SHP77 (cell line): ENCODE measurements around the gene ICA1.

Source experiments
- DNase-seq, 2 experiments: peaks; one replicate each; lab custom pipeline; 2025; lab: John Stamatoyannopoulos, UW

The ICA1 gene

DNA sequence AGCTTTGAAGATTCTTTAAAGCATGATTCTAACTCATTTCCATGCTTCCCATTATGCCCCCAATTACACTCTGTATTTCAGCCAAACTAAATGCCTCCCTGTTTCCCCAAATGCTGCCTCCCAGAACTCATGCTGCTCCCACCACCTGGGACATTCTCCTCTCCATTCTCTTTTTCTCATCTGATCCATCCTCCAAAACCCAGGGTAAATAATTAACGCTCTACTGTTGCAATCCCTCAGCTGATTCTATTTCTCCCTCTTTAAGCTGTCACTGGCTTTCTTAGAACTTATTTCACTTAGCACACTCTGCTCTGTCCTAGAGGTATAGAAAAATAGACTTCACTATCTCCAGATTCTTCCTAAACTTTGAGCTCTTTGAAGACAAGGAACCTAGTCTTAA is 104.7 kb downstream of the ICA1 start:
- no peak for DNase-seq

DNA sequence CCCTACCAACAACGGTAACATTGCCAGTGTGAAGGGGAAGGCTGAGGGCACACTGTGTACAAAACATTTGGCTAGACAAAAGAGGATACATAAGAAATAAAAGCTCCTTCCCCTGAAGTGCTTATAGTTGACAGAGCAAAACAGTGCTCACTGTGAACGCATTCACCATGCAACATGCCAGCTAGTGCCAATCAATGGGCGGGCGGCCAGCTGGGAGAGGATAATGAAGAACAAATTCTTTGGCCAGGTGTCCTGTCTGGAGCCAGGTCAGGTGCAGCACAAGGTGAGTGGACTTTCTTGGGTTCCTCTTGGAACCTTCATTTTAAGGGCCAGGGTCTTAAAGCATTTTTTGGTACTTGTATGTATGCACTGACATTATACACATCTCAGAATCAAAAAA is 106.1 kb downstream of the ICA1 start:
- no peak for DNase-seq

DNA sequence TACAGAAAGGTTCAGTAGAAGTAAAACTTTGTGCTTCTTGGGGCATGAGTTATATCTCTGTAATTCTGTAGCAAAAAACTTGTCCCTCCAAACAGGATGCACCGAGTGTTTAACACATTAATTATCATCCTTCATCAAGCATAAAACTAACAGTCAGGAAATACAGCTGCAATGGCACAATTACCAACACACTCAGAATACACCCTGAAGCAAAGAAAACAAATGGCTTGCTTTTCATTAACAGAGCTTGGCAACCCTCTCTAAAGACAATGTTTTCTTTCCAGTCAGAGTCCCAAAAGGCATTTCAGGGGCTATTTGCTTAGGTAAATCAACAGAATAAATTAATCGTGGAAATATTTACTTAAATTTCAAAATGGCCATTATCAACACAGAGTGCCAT is 107.7 kb downstream of the ICA1 start:
- no peak for DNase-seq

DNA sequence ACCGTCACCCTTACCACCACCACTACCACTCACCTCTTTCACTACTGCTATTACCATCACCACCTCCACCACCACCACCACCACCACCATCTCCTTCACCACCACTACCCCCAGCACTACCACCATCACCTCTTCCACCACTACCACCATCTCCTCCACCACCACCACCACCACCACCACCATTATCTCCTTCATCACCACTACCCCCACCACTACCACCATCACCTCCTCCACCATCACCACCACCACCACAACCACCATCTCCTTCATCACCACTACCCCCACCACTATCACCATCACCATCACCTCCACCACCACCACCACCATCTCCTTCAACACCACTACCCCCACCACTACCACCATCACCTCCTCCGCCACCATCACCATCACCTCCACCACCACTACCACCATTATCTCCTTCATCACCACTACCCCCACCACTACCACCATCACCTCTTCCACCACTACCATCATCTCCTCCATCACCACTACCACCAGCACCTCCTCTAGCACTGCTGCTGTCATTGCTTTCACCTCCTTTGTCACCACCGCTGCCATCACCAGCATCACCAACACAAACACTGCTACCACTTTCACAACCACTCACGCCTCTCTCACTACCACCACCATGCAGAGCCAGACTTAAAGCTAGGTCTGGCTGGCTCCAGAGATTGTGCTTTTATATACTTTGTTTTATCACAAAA is 109.3 kb downstream of the ICA1 start:
- no peak for DNase-seq

DNA sequence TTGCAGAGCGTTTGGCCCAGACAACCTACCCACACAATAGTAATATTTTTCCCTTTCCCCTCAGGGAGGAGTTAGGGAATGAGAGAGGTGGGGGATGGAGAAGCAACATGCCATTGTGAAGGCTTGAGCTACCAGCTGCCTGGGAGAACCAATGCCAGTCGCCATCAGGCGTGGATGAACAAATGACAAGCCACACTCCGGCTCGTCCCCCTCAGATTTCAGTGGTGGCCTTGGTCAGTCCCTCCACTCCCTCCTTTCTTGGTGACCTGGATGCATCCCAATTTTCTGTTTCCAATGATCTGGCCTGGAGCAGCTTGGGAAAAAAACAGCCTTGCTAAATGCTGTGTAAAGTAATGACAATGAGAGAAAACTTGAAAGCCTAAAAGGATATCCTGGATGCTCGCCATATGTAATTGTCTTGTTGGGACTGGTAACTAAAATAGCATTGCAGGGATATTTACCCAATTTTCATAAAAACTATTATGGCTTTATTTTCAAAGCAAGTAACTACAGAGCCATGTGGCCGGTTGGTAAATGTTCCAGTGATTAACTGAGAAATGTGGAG is 110.7 kb downstream of the ICA1 start:
- no peak for DNase-seq

DNA sequence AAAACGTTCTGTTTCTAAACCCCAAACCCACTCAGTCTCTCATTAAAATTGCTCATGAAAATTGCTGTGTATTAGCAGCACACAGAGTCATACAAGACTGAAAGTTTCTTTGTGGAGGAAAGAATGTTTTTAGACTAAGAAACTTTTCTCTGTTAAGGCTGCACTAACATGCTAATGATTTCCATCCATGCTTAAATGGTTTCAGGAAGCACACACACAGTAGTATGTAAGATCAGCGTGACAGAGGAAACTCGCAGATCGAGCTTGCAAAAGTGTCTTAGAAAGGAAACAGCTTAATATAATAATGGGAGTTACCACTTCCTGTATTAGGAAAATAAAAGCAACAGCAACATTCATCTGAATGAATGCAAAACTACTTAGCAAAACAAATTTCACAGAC is 112.7 kb downstream of the ICA1 start:
- DNase-seq: no peak

DNA sequence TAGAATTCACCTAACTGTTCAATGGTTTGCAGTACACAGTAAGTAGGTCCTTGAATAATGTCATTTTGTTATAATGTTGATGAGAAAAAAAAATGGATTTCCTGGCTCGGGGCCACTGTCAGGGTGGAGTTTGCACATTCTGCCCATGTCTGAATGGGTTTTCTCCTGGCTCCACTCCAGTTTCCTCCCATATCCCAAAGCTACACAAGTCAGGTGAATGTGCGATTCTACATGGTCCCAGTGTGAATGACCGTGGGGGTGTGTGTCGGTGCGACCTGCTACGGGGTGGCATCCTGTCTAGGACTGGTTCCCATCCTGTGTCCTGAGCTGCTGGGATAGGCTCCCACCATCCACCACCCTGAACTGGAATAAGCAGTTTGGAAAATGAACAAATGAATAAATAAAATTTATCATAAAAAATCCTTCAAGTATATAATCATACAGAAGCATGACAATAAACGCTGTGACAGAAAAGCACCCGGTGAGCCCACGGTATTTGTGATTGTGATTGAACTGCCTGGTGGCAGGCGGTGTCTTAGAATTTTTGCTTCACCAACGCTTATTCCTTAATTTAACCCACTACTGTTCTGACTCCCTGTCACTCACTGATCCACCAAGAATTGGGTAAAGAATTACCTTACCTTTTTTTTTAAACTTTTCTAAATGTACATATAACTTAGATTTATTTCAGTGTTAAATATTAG is 114.1 kb downstream of the ICA1 start:
- no peak for DNase-seq

DNA sequence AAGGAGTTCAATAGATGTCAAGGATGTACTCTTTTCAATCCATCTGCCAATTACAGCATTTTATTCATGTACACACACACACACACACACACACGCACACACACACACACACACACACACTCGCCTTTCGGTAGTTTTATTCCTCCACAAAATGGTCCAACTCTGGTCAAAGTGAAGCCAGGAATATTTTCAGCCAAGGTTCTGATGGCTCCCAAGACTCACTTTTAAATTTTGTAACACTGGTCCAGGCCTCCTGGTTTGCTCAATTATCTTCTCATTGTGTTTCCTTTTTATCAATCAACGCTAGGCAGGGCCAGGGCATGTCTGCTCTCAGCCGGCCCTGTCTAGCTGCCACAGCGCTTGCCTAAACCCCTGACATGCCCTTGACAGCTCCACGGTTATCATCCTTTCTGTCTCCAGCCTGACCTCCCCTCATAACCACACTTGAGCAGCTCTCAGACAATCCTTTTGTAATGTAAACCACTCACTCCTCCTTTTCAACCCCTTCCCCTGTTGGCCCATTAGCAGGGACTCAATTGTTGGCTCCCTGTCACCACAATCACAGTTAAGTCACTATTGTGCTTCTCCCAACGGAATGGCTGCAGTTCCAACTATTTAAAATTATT is 115.1 kb downstream of the ICA1 start:
- DNase-seq: no peak

DNA sequence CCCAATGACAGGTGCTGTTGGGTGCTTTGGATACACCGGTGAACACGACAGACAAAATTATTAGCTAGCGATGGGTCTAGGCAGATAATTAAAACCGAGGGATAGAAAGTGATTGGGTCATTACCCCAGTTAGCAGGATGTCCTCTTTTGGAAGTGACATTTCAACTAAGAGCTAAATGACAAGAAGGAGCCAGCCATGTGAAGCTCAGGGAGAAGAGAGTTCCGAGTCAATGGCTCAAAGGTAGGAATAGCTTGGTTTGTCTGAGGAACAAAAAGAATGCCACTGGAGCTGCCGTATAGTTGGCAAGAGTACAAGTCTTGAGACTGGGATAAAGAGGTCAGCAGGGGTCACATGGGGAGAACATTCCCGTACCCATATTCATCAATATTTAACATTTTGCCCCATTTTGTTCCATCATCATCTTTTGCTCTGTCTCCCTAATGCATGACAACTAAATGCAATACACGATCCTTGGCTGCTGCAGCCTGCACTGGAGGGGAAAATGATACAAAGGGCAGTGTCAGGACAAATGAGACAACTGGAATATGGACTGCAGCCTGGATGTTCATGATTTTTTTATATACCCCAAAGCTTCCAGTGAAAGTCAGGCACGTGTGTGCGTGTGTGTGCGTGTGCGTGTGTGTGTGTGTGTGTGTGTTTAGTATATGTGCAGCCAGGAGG is 115.7 kb downstream of the ICA1 start:
- no peak for DNase-seq

DNA sequence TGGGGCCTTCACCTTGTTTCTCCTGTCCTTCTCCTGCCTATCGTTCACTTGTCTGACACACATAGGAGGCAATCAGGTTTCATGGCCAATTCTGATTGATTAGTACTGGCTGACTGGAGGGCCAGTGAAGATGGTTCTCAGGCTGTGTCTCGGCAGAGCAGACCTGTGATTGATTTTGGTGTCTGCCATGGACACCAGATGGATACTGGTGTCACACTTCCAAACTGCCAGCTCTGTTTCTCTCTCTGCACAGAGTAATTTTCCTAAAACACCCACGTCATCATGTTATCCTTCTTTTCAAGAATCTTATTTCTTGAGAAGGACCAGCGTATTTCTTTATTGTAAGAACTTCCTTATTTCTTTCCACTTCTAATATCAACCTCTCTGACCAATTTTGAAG is 117.1 kb downstream of the ICA1 start:
- no peak for DNase-seq

DNA sequence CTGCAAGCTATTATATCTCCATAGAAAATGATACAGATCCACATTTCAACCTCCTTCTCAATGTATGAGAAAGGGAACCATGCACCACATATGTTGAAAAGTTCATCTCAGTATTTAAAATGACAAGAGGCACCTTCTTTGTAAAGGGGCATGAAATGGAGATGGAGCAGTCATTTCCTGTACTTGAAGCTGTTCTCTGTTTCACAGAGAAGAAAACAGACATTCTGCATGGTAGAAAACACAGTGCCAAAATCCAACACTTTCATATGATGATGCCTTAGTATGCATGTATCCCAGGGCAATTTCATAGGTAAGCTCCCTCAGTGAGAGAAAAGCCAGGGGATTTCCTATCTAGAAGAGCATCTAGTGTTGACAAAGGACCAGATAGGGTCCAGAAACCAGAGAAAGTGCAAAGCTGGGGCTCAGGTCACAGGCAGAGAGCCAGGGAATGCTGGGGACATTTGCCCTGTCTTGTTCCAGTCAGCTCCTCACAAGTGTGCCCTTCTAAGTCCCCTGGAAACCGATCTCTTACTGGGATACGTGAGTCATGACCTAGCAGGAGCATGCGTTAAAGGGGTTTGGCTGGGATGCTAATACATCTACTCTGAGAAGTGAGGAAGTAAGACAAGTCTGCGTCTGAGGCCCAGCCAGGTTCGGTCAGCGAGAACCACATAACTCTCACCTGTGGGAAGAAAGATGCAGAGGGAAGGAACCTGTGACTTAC is 118.7 kb downstream of the ICA1 start:
- no peak for DNase-seq

DNA sequence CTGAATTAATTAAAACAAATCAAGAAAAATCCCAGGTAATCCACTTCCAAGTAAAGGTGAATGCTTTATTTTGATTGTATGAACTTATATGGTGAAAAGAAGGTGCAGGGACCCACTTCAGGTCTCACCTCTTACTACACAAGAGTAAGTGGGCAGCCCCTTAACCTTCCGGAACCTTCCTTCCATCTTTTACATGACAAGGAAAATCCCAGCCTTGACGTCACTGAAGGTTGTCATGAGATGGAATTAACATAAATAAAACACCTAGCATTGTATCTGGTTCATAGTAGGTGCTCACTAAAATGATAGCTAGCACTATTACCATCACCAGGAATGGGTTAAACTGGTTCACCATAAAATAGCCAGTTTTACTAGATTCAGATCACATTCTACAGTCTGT is 119.5 kb downstream of the ICA1 start:
- DNase-seq: no peak

DNA sequence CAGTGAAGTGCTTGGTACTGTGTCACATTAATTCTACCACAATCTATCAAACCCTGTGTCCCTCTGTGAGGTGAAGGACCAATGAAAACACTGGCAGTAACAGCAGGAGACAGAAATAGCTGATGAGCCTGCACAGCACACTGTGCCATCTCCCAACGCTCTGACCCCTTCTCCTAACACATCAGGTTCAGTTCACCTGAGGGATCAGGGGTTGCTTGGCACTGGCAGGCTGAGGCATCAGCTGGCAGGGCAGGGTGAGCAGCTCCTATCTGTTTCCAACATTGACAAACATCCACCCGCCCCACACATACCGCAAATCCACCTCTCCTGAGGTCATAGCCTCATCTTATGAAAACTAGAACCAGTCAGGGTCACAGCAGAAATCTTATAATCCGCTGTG is 120.9 kb downstream of the ICA1 start:
- DNase-seq: no peak

DNA sequence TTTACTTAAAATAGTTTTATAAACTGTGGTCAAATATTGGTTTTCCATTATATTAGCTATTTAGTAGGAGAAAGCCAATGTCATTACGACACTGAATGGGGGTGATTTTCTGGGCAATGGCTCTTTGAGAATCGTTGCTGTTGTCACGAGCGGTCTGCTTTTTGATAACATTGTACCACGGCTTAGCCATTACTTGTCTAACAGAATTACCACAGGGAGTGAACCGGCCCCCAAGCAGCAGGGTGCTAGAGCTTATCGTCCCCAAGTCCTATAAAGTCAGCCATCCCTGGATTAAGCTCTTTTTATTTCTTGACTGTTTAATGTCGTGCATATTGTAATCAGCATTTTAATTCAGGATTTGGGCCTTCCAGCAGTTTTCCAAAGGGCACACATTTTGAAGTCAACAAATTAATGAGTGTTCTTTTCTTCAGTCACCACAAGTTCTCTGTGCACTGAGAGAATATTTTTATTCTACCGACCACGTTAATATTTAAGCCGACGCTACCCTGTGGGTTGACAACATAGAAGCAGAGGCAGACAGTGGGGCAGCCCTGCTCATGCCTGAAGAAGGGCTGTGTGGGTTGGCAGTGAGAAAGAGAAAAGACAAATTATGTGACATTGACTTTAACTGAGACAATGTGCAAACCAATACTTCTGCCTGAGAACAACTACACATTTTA is 125.8 kb downstream of the ICA1 start:
- no peak for DNase-seq

DNA sequence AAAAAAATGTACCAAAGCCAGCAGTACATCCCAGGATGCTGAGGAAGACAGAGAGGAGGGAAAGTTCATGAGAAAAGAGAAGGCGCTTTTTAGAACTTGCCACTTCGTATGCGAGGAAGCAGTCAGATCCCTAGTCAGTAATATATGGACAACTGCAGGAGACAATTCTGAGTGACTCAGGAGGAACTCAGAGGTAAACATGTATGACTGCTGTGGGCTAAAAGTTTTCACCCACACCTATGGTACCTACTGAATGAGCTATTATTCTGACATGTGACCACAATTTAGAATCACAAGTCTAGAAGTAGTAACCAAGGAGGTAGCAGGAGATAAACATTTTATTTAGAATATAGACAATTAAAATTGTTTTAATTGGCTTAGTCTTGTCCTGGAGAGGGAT is 126.5 kb downstream of the ICA1 start:
- no peak for DNase-seq

DNA sequence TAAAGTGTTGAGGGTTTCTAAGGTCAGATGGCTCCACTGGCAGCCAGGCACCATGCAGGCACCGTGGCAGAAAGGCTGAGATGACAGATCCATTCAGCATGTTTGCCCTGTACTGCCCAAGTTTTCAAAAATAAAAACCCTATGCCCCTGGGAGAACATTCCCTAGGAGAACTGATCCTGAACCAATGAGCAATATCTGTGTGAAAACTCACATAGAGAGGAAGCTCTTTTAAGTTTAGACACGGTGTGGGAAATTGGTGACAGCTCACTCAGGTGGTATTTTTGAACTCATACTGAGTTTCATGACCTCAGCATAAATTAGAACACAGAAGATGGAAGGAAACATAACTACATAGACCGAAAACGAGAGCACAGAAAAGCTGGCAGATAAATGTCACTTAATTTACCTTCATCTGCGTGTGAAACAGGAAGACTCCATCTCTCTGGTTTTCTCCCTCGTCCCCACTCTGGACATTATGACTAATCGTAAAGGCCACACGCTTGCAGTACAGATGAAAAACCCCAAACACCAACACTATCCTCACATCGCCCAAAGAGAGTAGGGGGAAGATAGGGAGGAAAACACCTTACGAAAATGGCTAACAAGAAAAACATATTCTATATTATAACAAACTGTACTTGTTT is 127.8 kb downstream of the ICA1 start:
- no peak for DNase-seq

DNA sequence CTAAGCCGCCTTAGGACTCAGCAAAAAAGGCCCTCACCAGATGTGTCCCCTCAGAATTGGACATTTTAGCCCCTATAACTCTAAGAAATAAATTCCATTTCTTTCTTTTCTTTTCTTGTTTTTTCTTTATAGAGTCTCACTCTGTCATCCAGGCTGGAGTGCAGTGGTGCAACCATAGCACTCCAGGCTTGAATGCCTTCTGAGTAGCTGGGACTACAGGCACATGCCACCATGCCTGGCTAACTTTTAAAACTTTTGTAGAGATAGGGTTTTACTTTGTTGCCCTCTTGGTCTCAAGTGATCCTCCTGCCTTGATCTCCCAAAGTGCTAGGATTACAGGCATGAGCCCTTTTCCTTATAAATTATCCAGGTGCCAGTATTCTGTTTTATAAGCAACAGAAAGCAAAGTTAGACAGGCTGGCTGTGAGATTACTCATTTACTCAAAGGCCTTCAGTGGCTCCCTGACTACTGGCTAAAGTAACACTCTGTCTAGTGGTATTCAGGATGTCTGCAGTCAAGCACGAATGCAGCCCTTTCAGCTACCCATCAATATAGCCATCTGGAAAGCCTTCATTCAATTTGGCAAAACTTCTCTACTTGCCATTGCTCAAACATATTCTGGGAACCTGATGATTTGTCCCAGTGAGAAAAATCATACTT is 128.6 kb downstream of the ICA1 start:
- DNase-seq: no peak

DNA sequence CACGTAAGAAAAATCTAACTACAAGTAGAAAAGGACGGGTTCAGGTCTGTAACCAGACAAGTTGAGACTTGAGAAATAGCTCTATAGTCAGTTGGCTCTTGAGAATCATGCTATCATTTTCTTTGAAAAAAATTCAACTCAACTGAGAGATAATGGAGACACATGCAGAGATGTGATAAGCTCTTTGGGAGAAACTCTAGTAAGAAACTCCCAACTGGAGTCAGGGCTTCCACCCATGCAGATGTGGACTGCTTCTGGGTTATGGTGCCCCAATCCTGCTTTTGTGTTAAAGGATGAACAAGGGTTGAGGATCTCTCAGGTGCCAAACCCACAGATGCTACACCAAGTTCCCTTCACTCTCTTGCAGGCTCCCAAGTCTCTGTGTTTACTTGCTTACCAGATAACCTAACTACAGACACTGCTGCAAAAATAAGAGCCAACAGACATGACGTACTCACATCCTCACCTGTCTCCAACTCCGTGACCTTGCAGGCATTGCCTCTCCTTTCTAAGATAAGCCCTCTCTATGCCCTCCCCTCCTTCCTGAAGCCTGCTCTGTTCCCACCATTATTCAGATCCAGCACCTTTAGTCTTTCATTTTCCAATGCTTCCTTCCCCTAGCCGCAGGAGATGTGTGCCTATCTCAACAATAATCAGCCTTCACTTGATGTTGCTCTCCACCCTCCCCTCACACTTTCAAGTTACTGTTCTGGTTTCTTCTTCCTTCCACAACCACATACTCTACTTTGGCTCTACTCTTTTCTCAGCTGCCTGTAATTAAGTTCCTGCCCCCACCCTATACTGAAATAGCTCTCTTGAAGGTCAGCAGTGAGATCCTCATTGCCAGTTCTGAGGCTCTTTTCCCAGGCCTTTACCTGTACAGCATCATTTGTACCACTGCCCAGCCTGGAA is 130.0 kb downstream of the ICA1 start:
- DNase-seq: no peak

DNA sequence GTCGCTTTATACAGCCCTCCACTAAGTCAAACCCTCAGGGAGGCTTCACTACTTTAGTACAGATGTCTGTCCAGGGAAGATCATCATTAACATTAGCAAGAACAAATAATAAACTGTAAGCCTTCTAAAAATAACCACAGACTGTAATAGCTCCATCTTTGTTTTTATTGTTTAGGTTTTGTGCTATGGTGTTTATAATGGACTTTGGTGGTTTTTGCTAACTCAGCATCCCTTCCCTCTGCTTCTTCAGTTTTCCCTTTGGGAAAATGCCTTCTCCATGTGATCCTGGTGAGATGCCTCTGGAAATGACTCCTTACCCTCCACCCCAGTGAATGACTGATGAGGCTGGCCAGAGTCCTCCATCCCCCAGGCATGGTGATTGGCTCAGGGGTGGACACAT is 131.3 kb downstream of the ICA1 start:
- no peak for DNase-seq
